Measurements from ENCODE around the gene TMCC1. TPM values are rescaled to one million over a fixed set of nuclear protein-coding genes. Genes with fewer than 3 reads are reported as not detected.

TMCC1 gene
- total and polyA plus RNA-seq, 2 experiments from 2014 or later = 12.3 to 26.9 TPM

- Histone ChIP-seq H3K4me1 (ENCODE audit: low read depth) (no peaks in the 10 kb centered on the region), H3K9me3 (ENCODE audit: low read depth) (no peaks in the 10 kb centered on the region), H3K36me3 (no peaks in the 10 kb centered on the region), H3K27ac (no peak overlapping the region), H3K4me3 (no peak overlapping the region), H3K27me3 (no peaks in the 10 kb centered on the region)
- DNase-seq (ENCODE audit: low read depth in 1 of 2, low spot score in 1 of 2) = no peak
- no peak for TF ChIP-seq CTCF (IDR thresholded peaks at IDR 0.05; ENCODE audit: low read depth, low read length)
Observed at GRCh38 chr3:129638481-129638880, 255.0 kb downstream of the TMCC1 start.

DNA sequence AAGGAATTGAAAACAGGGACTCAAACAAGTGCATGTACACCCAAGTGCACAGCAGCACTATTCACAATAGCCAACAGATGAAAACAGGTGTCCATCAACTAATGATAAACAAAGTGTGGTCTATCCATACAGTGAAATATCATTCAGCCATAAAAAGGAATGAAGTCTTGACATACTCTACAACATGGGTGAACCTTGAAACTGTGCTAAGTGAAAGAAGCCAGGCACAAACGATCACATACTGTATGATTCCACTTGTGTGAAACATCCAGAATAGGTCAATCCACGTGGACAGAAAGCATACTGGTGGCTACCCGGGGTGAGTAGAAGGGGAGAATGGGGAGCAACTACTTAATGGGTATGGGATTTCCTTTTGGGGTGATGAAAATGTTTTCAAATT lies 257.4 kb downstream of the TMCC1 start:
- no peak overlapping the region for H3K27ac ChIP-seq
- H3K4me1 ChIP-seq (ENCODE audit: low read depth) = no peaks in the 10 kb centered on the region
- no peak overlapping the region for H3K4me3 ChIP-seq
- no peak for TF ChIP-seq CTCF (IDR thresholded peaks at IDR 0.05; ENCODE audit: low read depth, low read length)
- no peaks in the 10 kb centered on the region for H3K27me3 ChIP-seq
- H3K36me3 ChIP-seq = no peaks in the 10 kb centered on the region
- H3K9me3 ChIP-seq (ENCODE audit: low read depth) = no peaks in the 10 kb centered on the region
- DNase-seq (ENCODE audit: low read depth in 1 of 2, low spot score in 1 of 2) = no peak

GRCh38 chr3:129635656-129636055 lies 257.9 kb downstream of the TMCC1 start:
- H3K4me1 ChIP-seq (ENCODE audit: low read depth) = no peaks in the 10 kb centered on the region
- no peak overlapping the region for H3K4me3 ChIP-seq
- H3K36me3 ChIP-seq = no peaks in the 10 kb centered on the region
- H3K9me3 ChIP-seq (ENCODE audit: low read depth) = no peaks in the 10 kb centered on the region
- H3K27ac ChIP-seq = no peak overlapping the region
- no peak for TF ChIP-seq CTCF (IDR thresholded peaks at IDR 0.05; ENCODE audit: low read depth, low read length)
- H3K27me3 ChIP-seq = no peaks in the 10 kb centered on the region
- no peak for DNase-seq (ENCODE audit: low read depth in 1 of 2, low spot score in 1 of 2)

DNA sequence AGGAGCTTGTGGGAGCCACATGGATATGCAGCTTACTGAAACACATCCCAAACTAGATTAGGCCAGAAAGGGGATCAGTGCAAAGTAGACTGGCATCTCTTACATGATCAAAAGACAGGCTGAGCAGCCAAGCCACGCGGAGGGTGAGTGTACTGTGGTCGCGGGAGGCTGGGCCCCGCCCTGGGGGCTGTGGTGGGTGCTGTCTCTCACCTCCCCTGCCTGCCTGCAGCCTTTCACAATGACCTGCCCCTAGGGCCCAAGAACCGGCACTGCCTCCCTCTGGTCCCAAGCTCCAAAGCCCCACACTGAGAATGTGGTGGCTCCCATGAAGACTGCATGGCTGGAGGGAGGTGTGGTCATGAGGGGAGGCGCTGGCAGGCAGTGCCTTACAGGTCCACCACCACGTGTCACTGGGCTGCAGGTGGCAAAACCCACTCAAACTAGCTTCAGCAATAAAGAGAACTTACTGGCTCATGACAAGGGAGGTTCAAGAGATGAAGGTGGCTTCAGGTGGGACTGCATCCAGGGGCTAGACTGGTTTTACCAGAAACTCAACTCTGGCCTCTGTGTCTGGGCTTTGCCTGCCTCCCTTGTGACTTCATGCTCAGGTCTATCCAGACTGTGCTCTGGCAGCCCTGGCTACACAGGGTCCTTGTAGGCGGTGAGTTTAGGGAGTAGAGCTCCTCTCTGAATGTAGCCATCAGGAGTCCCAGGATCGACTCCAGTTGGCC lies 259.6 kb downstream of the TMCC1 start:
- H3K27ac ChIP-seq = no peak overlapping the region
- H3K36me3 ChIP-seq = no peaks in the 10 kb centered on the region
- H3K4me1 ChIP-seq (ENCODE audit: low read depth) = no peaks in the 10 kb centered on the region
- H3K9me3 ChIP-seq (ENCODE audit: low read depth) = no peaks in the 10 kb centered on the region
- no peaks in the 10 kb centered on the region for H3K27me3 ChIP-seq
- DNase-seq (ENCODE audit: low read depth in 1 of 2, low spot score in 1 of 2) = no peak
- H3K4me3 ChIP-seq = no peak overlapping the region
- TF ChIP-seq CTCF (IDR thresholded peaks at IDR 0.05; ENCODE audit: low read depth, low read length) = no peak

- Histone ChIP-seq H3K9me3 (ENCODE audit: low read depth) (no peaks in the 10 kb centered on the region), H3K4me1 (ENCODE audit: low read depth) (peaks cover 3% of the 10 kb centered on the region), H3K27ac (no peak overlapping the region), H3K4me3 (no peak overlapping the region), H3K36me3 (no peaks in the 10 kb centered on the region), H3K27me3 (no peaks in the 10 kb centered on the region)
- no peak for TF ChIP-seq CTCF (IDR thresholded peaks at IDR 0.05; ENCODE audit: low read depth, low read length)
- no peak for DNase-seq (ENCODE audit: low read depth in 1 of 2, low spot score in 1 of 2)
Observed at GRCh38 chr3:129632977-129633376, 260.5 kb downstream of the TMCC1 start.
